GM10248 (cell line): ENCODE measurements around the gene PRR18.

ENCODE experiments used
- CTCF ChIA-PET: fragments of 300-600 bp; sonication (Branson Sonifier 250); formaldehyde crosslinking; extraction: SDS; loops from one replicate; lab custom pipeline; 2021; ENCODE audit warnings: antibody characterized with exemption; lab: Yijun Ruan, JAX
- POLR2A ChIA-PET: fragments of 350-650 bp; sonication (Branson Sonifier 250); formaldehyde crosslinking; extraction: SDS; loops from one replicate; lab custom pipeline; 2020; ENCODE audit warnings: antibody characterized with exemption; lab: Yijun Ruan, JAX
- DNase-seq: peaks from one replicate; pipeline ENCODE4 v3.0.0; 2012; ENCODE audit errors: extremely low spot score
- TF ChIP-seq, protein P1 (sequence below): IDR thresholded peaks from 2 replicates; pipeline ENCODE4 v1.5.1; 2012; ENCODE audit warnings: mild to moderate bottlenecking, low read depth; ENCODE audit errors: extremely low read depth, missing control alignments, control extremely low read depth

PRR18 gene, protein sequence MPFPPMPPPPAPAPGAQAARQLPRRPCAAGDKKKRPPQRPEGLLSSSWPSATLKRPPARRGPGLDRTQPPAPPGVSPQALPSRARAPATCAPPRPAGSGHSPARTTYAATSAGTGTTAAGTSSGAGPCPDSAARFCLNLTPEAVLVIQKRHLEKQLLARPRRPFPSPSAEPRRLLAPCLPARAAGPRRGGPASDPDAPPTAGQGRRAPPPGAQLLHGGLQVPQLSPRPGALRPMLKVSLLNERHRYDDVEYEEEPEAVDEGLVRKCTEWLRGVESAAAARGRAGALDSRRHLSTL

DNA sequence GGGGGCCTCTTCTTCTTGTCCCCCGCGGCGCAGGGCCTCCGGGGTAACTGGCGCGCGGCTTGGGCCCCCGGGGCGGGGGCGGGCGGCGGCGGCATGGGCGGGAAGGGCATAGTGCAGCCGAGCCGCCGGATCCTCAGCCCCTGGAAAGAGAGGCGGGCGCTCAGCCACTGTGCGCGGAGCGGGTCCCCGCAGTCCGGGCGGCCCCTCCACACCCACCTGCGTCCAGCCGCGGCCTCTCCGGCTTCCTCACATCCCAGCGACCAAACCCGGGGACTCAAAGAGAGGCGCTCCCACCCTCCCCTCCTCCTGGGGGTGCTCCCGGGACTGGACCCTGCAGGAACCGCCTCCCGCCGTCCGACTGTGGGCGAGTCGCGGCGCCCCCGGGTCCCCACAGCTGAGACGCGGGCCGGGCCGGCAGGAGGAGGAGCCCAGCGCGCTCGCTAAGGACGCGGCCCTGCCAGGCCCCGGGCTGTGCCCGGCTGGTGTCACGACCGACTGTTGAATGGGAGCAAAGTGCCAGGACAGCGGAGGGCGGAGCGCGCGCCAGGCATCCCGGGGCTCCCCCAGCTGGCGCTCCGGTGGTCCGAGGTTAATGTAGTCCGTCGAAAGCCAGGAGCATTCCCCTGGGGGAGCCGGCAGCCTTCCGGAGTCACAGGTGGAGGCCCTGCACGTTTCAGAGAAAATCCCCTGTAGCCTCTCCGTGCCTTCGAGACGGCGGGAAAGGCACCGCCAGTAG is at the start of gene PRR18:
TSS of gene PRR18 (minus strand) at position 360 of the 736 bp plus-strand sequence. CDS start at position 110, 250 bp downstream.
- DNase-seq = peak; percentile 39
- ChIA-PET CTCF (interaction anchor here (0.7 to 7.7 kb wide), 9 partner anchors 9 to 93 kb away, joined by 3 to 113 read pairs (median 3); no protein-coding TSS in a partner anchor), POLR2A (interaction anchor here (1.3 kb wide), 1 partner anchor 18 kb away, joined by 3 read pairs; no protein-coding TSS in a partner anchor)
- TF ChIP-seq, protein P1, sequence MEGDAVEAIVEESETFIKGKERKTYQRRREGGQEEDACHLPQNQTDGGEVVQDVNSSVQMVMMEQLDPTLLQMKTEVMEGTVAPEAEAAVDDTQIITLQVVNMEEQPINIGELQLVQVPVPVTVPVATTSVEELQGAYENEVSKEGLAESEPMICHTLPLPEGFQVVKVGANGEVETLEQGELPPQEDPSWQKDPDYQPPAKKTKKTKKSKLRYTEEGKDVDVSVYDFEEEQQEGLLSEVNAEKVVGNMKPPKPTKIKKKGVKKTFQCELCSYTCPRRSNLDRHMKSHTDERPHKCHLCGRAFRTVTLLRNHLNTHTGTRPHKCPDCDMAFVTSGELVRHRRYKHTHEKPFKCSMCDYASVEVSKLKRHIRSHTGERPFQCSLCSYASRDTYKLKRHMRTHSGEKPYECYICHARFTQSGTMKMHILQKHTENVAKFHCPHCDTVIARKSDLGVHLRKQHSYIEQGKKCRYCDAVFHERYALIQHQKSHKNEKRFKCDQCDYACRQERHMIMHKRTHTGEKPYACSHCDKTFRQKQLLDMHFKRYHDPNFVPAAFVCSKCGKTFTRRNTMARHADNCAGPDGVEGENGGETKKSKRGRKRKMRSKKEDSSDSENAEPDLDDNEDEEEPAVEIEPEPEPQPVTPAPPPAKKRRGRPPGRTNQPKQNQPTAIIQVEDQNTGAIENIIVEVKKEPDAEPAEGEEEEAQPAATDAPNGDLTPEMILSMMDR = no peak

DNA sequence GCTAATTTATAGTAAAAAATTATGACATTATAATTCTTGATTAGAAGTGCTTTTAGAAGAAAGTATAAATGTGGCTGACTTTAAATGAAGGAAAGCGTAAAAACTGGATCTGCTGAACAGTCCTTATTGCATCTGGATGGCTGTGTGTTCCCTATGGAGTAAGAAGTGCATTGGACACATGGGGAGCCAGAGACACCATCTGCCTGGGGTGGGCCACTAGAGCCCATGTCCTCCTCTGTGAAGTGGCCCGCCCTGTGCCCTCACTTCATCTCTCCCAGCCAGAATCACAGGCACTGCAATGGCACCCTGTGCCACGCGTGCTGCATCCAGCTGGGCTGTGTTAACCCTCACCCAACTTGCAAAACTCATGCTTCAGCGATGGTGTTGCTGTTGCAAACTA is 47.4 kb upstream of the PRR18 start:
- ChIA-PET CTCF (interaction anchor here (2.7 kb wide), 1 partner anchor 25 kb away, joined by 14 read pairs; no protein-coding TSS in a partner anchor), POLR2A (no interaction called here)
- DNase-seq = no peak
- TF ChIP-seq, protein P1 = no peak

DNA sequence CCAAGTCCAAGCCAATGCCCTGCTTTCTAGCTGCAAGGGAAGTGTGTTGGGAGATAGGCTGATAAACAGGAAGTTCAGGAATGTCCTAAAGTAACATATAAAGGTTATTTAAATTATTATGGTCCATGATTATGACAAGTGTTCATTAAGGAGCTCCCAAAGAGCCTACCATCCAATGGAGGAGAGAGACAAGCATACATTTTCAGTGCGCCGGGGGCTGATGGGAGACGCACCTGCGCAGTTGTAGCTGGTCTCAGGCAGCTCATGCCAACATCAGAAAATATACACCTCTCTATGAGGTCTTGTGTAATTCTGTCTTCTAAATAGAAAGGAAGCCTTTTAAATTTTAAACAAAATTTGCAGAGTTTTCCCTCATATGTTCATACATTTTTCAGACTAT is 46.8 kb upstream of the PRR18 start:
- POLR2A ChIA-PET = no interaction called here
- TF ChIP-seq, protein P1 = no peak
- CTCF ChIA-PET = interaction anchor here (0.9 to 2.7 kb wide), 4 partner anchors 10 to 46 kb away, joined by 3 to 14 read pairs (median 6); no protein-coding TSS in a partner anchor

DNA sequence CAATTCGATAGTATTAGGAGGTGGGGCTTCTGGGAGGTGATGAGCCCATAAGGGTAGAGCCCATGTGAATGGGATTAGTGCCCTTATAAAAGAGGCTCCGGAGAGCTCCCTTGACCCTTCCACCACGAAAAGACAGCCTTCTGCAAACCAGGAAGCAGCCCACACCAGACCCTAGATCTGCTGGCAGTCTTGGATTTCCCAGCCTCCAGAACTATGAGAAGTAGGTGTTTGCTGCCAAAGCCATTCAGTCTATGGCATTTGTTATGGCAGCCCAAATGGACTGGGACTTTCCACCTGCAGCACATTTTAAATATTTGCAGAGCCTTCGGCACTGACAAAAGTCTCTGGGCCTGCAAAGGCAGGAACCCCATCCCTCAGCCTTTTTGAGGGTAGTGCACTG is 46.0 kb upstream of the PRR18 start:
- no peak for DNase-seq
- POLR2A ChIA-PET = no interaction called here
- CTCF ChIA-PET = interaction anchor here (0.9 to 2.7 kb wide), 4 partner anchors 11 to 47 kb away, joined by 3 to 14 read pairs (median 6); no protein-coding TSS in a partner anchor
- TF ChIP-seq, protein P1 = no peak

More for the DNA sequence above, 46.8 kb upstream of the PRR18 start:
- no peak for DNase-seq

DNA sequence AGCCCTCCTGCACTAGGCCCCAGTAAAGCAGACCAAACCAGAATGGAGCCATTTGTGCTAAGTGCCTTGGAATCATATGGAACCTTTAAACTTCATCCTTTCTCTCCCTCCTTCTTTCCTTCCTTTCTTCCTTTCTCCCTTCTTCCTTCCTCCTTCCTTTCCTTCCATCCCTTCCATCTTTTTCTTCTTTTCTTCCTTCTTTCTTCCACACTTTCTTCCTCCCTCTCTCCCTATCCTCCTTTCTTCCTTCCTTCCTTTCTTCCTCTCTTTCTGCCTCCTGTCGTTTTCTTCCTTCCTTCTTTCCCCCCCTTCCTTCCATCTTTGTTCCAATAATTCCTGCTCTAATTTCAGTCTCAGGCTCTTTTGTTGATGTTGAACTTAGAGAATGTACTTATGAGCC is 45.3 kb upstream of the PRR18 start:
- ChIA-PET CTCF (interaction anchor here (1.4 to 2.7 kb wide), 3 partner anchors 11 to 47 kb away, joined by 5 to 14 read pairs (median 6); no protein-coding TSS in a partner anchor), POLR2A (no interaction called here)
- TF ChIP-seq, protein P1 = no peak
- DNase-seq = no peak

DNA sequence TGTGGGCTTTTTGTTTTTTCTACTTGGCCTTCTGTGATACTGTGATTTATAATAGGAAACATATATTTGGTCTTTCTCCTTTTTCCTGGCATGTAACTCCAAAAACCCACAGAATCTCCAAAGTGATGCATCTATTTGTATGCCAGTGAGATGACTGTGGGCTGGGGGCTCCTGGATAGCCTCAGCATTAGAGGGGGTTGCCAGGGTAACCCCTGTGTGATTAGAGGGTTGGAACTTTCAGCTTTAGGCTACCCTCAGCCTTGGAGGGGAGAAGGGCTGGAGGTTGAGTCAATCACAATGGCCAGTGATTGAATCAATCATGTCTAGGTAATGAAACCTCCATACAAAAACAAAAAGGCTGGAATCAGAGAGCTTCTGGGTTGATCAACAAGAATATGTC is 44.7 kb upstream of the PRR18 start:
- no peak for DNase-seq
- ChIA-PET CTCF (interaction anchor here (1.4 kb wide), 1 partner anchor 10 kb away, joined by 6 read pairs; the partner anchor contains the start of gene SFT2D1), POLR2A (no interaction called here)
- TF ChIP-seq, protein P1 = no peak
